ENCODE measurements around the gene VTN. TPM values are rescaled to one million over a fixed set of nuclear protein-coding genes. Genes with fewer than 3 reads are reported as not detected.
A peak's percentile ranks its signal among the peaks of the same experiment; 100 is the strongest.

VTN gene
- total and polyA plus RNA-seq, 4 donors, result 0.40 to 2.5 (median 1.6) TPM

- Histone ChIP-seq H3K27me3 (ENCODE audit: control insufficient read depth in 3 of 3, insufficient read depth in 3 of 3, low read length in 2 of 3) (no peaks in the 10 kb centered on the region), H3K36me3 (ENCODE audit: control insufficient read depth in 4 of 4, insufficient read depth in 4 of 4, low read length in 4 of 4) (peaks cover 12 to 35% (median 27%) of the 10 kb centered on the region in 4 donors), H3K4me3 (no peak overlapping the region), H3K27ac (ENCODE audit: low read depth in 1 of 2, low read length in 1 of 2) (peak overlapping the region; percentile 56 to 61), H3K9ac (ENCODE audit: insufficient read depth in 1 of 2, low read length in 2 of 2) (no peak overlapping the region), H3K9me3 (ENCODE audit: control insufficient read depth in 4 of 4, insufficient read depth in 3 of 4, low read length in 3 of 4) (no peaks in the 10 kb centered on the region), H3K4me1 (ENCODE audit: control insufficient read depth in 5 of 5, insufficient read depth in 5 of 5, low read length in 5 of 5) (peaks cover 4 to 24% (median 6%) of the 10 kb centered on the region in 5 donors)
- no peak for TF ChIP-seq CTCF (IDR thresholded peaks at IDR 0.05; ENCODE audit: control extremely low read depth, extremely low read depth)
- DNase-seq (peak in 2 of 3 donors; percentile 13 to 46), ATAC-seq (ENCODE audit: insufficient read depth, low FRiP score) (no peak)
- 59 to 77% methylated on average over 5 of the region's 5 CpGs for WGBS, 2 donors
These were observed 31.9 kb downstream of the VTN start for GRCh38 chr17:28338056-28338768.

- Histone ChIP-seq H3K36me3 (ENCODE audit: control insufficient read depth in 4 of 4, insufficient read depth in 4 of 4, low read length in 4 of 4) (peaks cover 4 to 22% (median 16%) of the 10 kb centered on the region in 4 donors), H3K9me3 (ENCODE audit: control insufficient read depth in 4 of 4, insufficient read depth in 3 of 4, low read length in 3 of 4) (no peaks in the 10 kb centered on the region), H3K27ac (ENCODE audit: low read depth in 1 of 2, low read length in 1 of 2) (peak overlapping the region; percentile 93 to 97), H3K4me3 (peak overlapping the region; percentile 86), H3K27me3 (ENCODE audit: control insufficient read depth in 3 of 3, insufficient read depth in 3 of 3, low read length in 2 of 3) (no peaks in the 10 kb centered on the region), H3K9ac (ENCODE audit: insufficient read depth in 1 of 2, low read length in 2 of 2) (peak overlapping the region; percentile 87 to 91), H3K4me1 (ENCODE audit: control insufficient read depth in 5 of 5, insufficient read depth in 5 of 5, low read length in 5 of 5) (peaks cover 4 to 24% (median 6%) of the 10 kb centered on the region in 5 donors)
- DNase-seq (peak; percentile 76 to 79 (median 77)), ATAC-seq (ENCODE audit: insufficient read depth, low FRiP score) (no peak)
- WGBS, 2 donors, result 6 to 9% methylated on average over 28 to 29 of the region's 29 CpGs
- no peak for TF ChIP-seq CTCF (IDR thresholded peaks at IDR 0.05; ENCODE audit: control extremely low read depth, extremely low read depth)
These were observed 33.9 kb downstream of the VTN start for GRCh38 chr17:28335959-28336871.

- Histone ChIP-seq H3K4me1 (ENCODE audit: control insufficient read depth in 5 of 5, insufficient read depth in 5 of 5, low read length in 5 of 5) (peaks cover 4 to 24% (median 6%) of the 10 kb centered on the region in 5 donors), H3K27ac (ENCODE audit: low read depth in 1 of 2, low read length in 1 of 2) (peak within 1 kb of the TSS; percentile 93 to 97)
- WGBS, 2 donors, result 0% methylated on average over 62 of the region's 62 CpGs
These were observed 34.7 kb downstream of the VTN start, which contains the start of the genes IFT20 and TNFAIP1 for GRCh38 chr17:28335201-28335958. IFT20 (minus strand) TSS chr17:28335472; CDS start chr17:28331985, 3,487 bp downstream. TNFAIP1 (plus strand) TSS chr17:28335761; CDS start chr17:28339522, 3,761 bp downstream.

More at GRCh38 chr17:28335201-28335958, 34.7 kb downstream of the VTN start, which contains the start of the genes IFT20 and TNFAIP1:
- Histone ChIP-seq H3K36me3 (ENCODE audit: control insufficient read depth in 4 of 4, insufficient read depth in 4 of 4, low read length in 4 of 4) (peaks cover 0 to 24% (median 12%) of the 10 kb centered on the region in 4 donors), H3K9ac (ENCODE audit: insufficient read depth in 1 of 2, low read length in 2 of 2) (peak within 1 kb of the TSS; percentile 91 to 97), H3K27me3 (ENCODE audit: control insufficient read depth in 3 of 3, insufficient read depth in 3 of 3, low read length in 2 of 3) (no peaks in the 10 kb centered on the region), H3K9me3 (ENCODE audit: control insufficient read depth in 4 of 4, insufficient read depth in 3 of 4, low read length in 3 of 4) (no peaks in the 10 kb centered on the region), H3K4me3 (peak within 1 kb of the TSS; percentile 86)
- TF ChIP-seq CTCF (IDR thresholded peaks at IDR 0.05; ENCODE audit: control extremely low read depth, extremely low read depth), result no peak
- DNase-seq, result peak; percentile 100
- ATAC-seq (ENCODE audit: insufficient read depth, low FRiP score), result peak; percentile 95

Data from lung (tissue), 12 donors.